ENCODE measurements around the gene C16orf86.

GRCh38 chr16:67661886-67662652 lies 4.5 kb upstream of the C16orf86 start:
- TF ChIP-seq, protein P1, sequence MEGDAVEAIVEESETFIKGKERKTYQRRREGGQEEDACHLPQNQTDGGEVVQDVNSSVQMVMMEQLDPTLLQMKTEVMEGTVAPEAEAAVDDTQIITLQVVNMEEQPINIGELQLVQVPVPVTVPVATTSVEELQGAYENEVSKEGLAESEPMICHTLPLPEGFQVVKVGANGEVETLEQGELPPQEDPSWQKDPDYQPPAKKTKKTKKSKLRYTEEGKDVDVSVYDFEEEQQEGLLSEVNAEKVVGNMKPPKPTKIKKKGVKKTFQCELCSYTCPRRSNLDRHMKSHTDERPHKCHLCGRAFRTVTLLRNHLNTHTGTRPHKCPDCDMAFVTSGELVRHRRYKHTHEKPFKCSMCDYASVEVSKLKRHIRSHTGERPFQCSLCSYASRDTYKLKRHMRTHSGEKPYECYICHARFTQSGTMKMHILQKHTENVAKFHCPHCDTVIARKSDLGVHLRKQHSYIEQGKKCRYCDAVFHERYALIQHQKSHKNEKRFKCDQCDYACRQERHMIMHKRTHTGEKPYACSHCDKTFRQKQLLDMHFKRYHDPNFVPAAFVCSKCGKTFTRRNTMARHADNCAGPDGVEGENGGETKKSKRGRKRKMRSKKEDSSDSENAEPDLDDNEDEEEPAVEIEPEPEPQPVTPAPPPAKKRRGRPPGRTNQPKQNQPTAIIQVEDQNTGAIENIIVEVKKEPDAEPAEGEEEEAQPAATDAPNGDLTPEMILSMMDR (IDR thresholded peaks at IDR 0.05; ENCODE audit: insufficient read depth, low read length, poor library complexity, severe bottlenecking): no peak
- no peak for TF ChIP-seq EZH2phosphoT487 (conservative IDR thresholded peaks at IDR 0.05; ENCODE audit: low read length)
